Trophoblast cell (in vitro differentiated cells and primary cell): ENCODE measurements around the gene PRSS16.

ENCODE experiments used
- DNase-seq, 2 donors: peaks; one replicate each; pipeline ENCODE4 v3.0.0-alpha.2; 2016
- H2AFZ ChIP-seq: 2 replicates; pipeline ENCODE4 v1.6.1; 2013; ENCODE audit warnings: low read length, moderate library complexity, mild to moderate bottlenecking; ENCODE audit not compliant: insufficient read depth, poor library complexity
- H2AK5ac ChIP-seq: 2 replicates; pipeline ENCODE4 v1.6.1; 2013; ENCODE audit warnings: mild to moderate bottlenecking, low read length
- H2BK120ac ChIP-seq: 2 replicates; pipeline ENCODE4 v1.6.1; 2013; ENCODE audit warnings: low read length, mild to moderate bottlenecking, moderate library complexity; ENCODE audit not compliant: insufficient read depth, poor library complexity
- H2BK12ac ChIP-seq: 2 replicates; pipeline ENCODE4 v1.6.1; 2013; ENCODE audit warnings: mild to moderate bottlenecking, low read length, moderate library complexity
- H2BK5ac ChIP-seq: 2 replicates; pipeline ENCODE4 v1.6.1; 2013; ENCODE audit warnings: low read length, low read depth, moderate library complexity, mild to moderate bottlenecking; ENCODE audit not compliant: poor library complexity
- H3K14ac ChIP-seq: 2 replicates; pipeline ENCODE4 v1.6.1; 2013; ENCODE audit warnings: mild to moderate bottlenecking, low read length
- H3K18ac ChIP-seq: 2 replicates; pipeline ENCODE4 v1.6.1; 2013; ENCODE audit warnings: mild to moderate bottlenecking, low read length
- H3K23ac ChIP-seq: 2 replicates; pipeline ENCODE4 v1.6.1; 2013; ENCODE audit warnings: low read length
- H3K27ac ChIP-seq: 2 replicates; pipeline ENCODE4 v1.5.1; 2013; ENCODE audit warnings: low read depth, mild to moderate bottlenecking, inconsistent platforms, low read length, moderate library complexity
- H3K27me3 ChIP-seq: 2 replicates; pipeline ENCODE4 v1.6.1; 2013; ENCODE audit warnings: inconsistent platforms, mild to moderate bottlenecking, low read length, moderate library complexity; ENCODE audit not compliant: insufficient read depth
- H3K36me3 ChIP-seq, 2 experiments: 1 replicate in 1 of 2; 2 replicates in 1 of 2; pipeline ENCODE4 v1.6.1; 2013; ENCODE audit warnings: low read length in 2 of 2, mild to moderate bottlenecking in 2 of 2, moderate library complexity in 1 of 2; ENCODE audit not compliant: insufficient read depth in 2 of 2, control insufficient read depth in 1 of 2
- H3K4ac ChIP-seq: 2 replicates; pipeline ENCODE4 v1.6.1; 2013; ENCODE audit warnings: low read depth, mild to moderate bottlenecking, low read length, moderate library complexity
- H3K4me1 ChIP-seq, 2 experiments: 1 replicate in 1 of 2; 2 replicates in 1 of 2; pipeline ENCODE4 v1.6.1; 2013; ENCODE audit warnings: low read length in 2 of 2, mild to moderate bottlenecking in 2 of 2, moderate library complexity in 1 of 2; ENCODE audit not compliant: insufficient read depth in 2 of 2, control insufficient read depth in 1 of 2
- H3K4me2 ChIP-seq: 2 replicates; pipeline ENCODE4 v1.6.1; 2013; ENCODE audit warnings: inconsistent platforms, mild to moderate bottlenecking, low read length, moderate library complexity
- H3K4me3 ChIP-seq: 2 replicates; pipeline ENCODE4 v1.5.1; 2013; ENCODE audit warnings: mild to moderate bottlenecking, low read depth, low read length, inconsistent platforms
- H3K79me1 ChIP-seq: one replicate; pipeline ENCODE4 v1.6.1; 2013; ENCODE audit warnings: low read length
- H3K79me2 ChIP-seq: 2 replicates; pipeline ENCODE4 v1.6.1; 2013; ENCODE audit warnings: low read length, mild to moderate bottlenecking; ENCODE audit not compliant: control insufficient read depth, insufficient read depth, poor library complexity
- H3K9ac ChIP-seq: 2 replicates; pipeline ENCODE4 v1.6.1; 2013; ENCODE audit warnings: mild to moderate bottlenecking, low read length
- H3K9me3 ChIP-seq: 2 replicates; pipeline ENCODE4 v1.6.1; 2013; ENCODE audit warnings: low read depth, mild to moderate bottlenecking, control low read depth, inconsistent platforms, low read length; ENCODE audit not compliant: insufficient read depth
- H4K12ac ChIP-seq: 2 replicates; pipeline ENCODE4 v1.6.1; 2013; ENCODE audit warnings: low read depth, mild to moderate bottlenecking, low read length, moderate library complexity
- H4K8ac ChIP-seq: 2 replicates; pipeline ENCODE4 v1.6.1; 2013; ENCODE audit warnings: low read depth, mild to moderate bottlenecking, low read length, moderate library complexity
- H4K91ac ChIP-seq: one replicate; pipeline ENCODE4 v1.6.1; 2013; ENCODE audit warnings: low read depth, mild to moderate bottlenecking, low read length, moderate library complexity
- WGBS: extraction: QIAGEN DNeasy Blood & Tissue Kit; methylation state at CpG from one replicate; pipeline ENCODE4 v1.1.7; 2013; ENCODE audit warnings: missing lambda C conversion rate; ENCODE audit not compliant: insufficient read length, insufficient coverage; ENCODE audit errors: extremely low coverage; 5-methylcytosine and 5-hydroxymethylcytosine counted together

The PRSS16 gene

GRCh38 chr6:27273783-27274182 lies 26.3 kb downstream of the PRSS16 start:
- Histone ChIP-seq H2AFZ (no peak overlapping the region), H3K4me1 (peaks cover 0 to 4% of the 10 kb centered on the region in 2 experiments), H3K27ac (no peak overlapping the region), H3K9ac (no peak overlapping the region), H3K18ac (no peak overlapping the region), H3K79me1 (no peaks in the 10 kb centered on the region), H2BK12ac (no peak overlapping the region), H4K91ac (no peak overlapping the region), H2BK5ac (no peak overlapping the region), H3K14ac (no peak overlapping the region), H4K12ac (no peak overlapping the region), H3K27me3 (no peaks in the 10 kb centered on the region), H3K36me3 (no peaks in the 10 kb centered on the region), H2AK5ac (no peak overlapping the region), H2BK120ac (no peak overlapping the region), H3K4me2 (no peak overlapping the region), H3K23ac (no peak overlapping the region), H3K79me2 (no peaks in the 10 kb centered on the region), H3K9me3 (no peaks in the 10 kb centered on the region), H4K8ac (no peak overlapping the region), H3K4ac (no peak overlapping the region), H3K4me3 (no peak overlapping the region)
- WGBS, result no CpG with 5 or more reads among the region's 11 CpGs
- DNase-seq, result no peak

- peaks cover 3% of the 10 kb centered on the region in 2 experiments for H3K4me1 ChIP-seq
- H3K27me3 ChIP-seq, result no peaks in the 10 kb centered on the region
- H4K8ac ChIP-seq, result no peak overlapping the region
- H3K79me2 ChIP-seq, result peaks cover 2% of the 10 kb centered on the region
- H2BK5ac ChIP-seq, result no peak overlapping the region
- no peak overlapping the region for H3K4ac ChIP-seq
- no peak overlapping the region for H2AK5ac ChIP-seq
- H3K23ac ChIP-seq, result no peak overlapping the region
- no peak overlapping the region for H2BK12ac ChIP-seq
- no peaks in the 10 kb centered on the region for H3K79me1 ChIP-seq
- no peak overlapping the region for H2AFZ ChIP-seq
- H4K91ac ChIP-seq, result no peak overlapping the region
- DNase-seq, result peak in 1 of 2 donors; percentile 55
- no peak overlapping the region for H3K14ac ChIP-seq
- peak overlapping the region; percentile 40 for H3K4me3 ChIP-seq
- no peak overlapping the region for H3K27ac ChIP-seq
- no peak overlapping the region for H3K18ac ChIP-seq
- no peaks in the 10 kb centered on the region for H3K9me3 ChIP-seq
- WGBS, result no CpG with 5 or more reads among the region's 36 CpGs
- peak overlapping the region; percentile 52 for H3K4me2 ChIP-seq
- no peak overlapping the region for H3K9ac ChIP-seq
- H3K36me3 ChIP-seq, result no peaks in the 10 kb centered on the region
- H2BK120ac ChIP-seq, result no peak overlapping the region
- no peak overlapping the region for H4K12ac ChIP-seq
Observed at GRCh38 chr6:27275025-27275956, 27.8 kb downstream of the PRSS16 start.

- Histone ChIP-seq H3K27ac (no peak overlapping the region), H4K91ac (no peak overlapping the region), H4K8ac (peak overlapping the region; percentile 78), H2AFZ (peak overlapping the region; percentile 92), H2BK5ac (no peak overlapping the region), H3K9me3 (no peaks in the 10 kb centered on the region), H3K18ac (no peak overlapping the region), H3K4me2 (peak overlapping the region; percentile 68), H3K4me3 (peak overlapping the region; percentile 79), H4K12ac (peak overlapping the region; percentile 77), H2AK5ac (no peak overlapping the region), H3K36me3 (no peaks in the 10 kb centered on the region), H3K79me2 (peaks cover 2% of the 10 kb centered on the region), H3K14ac (no peak overlapping the region), H3K27me3 (no peaks in the 10 kb centered on the region), H3K4ac (no peak overlapping the region), H2BK12ac (no peak overlapping the region), H3K23ac (no peak overlapping the region), H3K9ac (peak overlapping the region; percentile 38), H2BK120ac (no peak overlapping the region), H3K4me1 (peaks cover 3% of the 10 kb centered on the region in 2 experiments), H3K79me1 (no peaks in the 10 kb centered on the region)
- peak in 1 of 2 donors; percentile 48 for DNase-seq
- WGBS, result no CpG with 5 or more reads among the region's 24 CpGs
Observed at GRCh38 chr6:27279513-27280063, 32.1 kb downstream of the PRSS16 start.

- Histone ChIP-seq H3K23ac (no peak overlapping the region), H3K9ac (no peak overlapping the region), H4K12ac (no peak overlapping the region), H3K4me1 (peaks cover under 1 to 3% of the 10 kb centered on the region in 2 experiments), H3K18ac (no peak overlapping the region), H4K8ac (no peak overlapping the region), H4K91ac (no peak overlapping the region), H3K14ac (no peak overlapping the region), H2BK120ac (no peak overlapping the region), H2BK12ac (no peak overlapping the region), H3K79me2 (peaks cover 2% of the 10 kb centered on the region), H2BK5ac (no peak overlapping the region), H3K4me3 (peak overlapping the region; percentile 79), H3K79me1 (no peaks in the 10 kb centered on the region), H2AFZ (peak overlapping the region; percentile 92), H3K4ac (no peak overlapping the region), H2AK5ac (no peak overlapping the region), H3K27me3 (no peaks in the 10 kb centered on the region), H3K27ac (no peak overlapping the region), H3K4me2 (peak overlapping the region; percentile 68), H3K36me3 (no peaks in the 10 kb centered on the region), H3K9me3 (no peaks in the 10 kb centered on the region)
- peak in 1 of 2 donors; percentile 73 for DNase-seq
- no CpG with 5 or more reads among the region's 17 CpGs for WGBS
Observed at GRCh38 chr6:27280064-27280539, 32.6 kb downstream of the PRSS16 start.
